Bronchial epithelial cell (primary cell): Measurements from ENCODE around the gene GPX5. TPM values are rescaled to one million over a fixed set of nuclear protein-coding genes. Genes with fewer than 3 reads are reported as not detected.
A peak's percentile ranks its signal among the peaks of the same experiment; 100 is the strongest.

Source experiments
- DNase-seq: peaks from one replicate; pipeline ENCODE4 v3.0.0-alpha.2; 2010; ENCODE audit warnings: low read depth
- FAIRE-seq: peaks from 2 replicates; lab custom pipeline; 2011; peaks lifted over from hg19 to GRCh38; lab: Jason Lieb, UNC
- H3K27me3 ChIP-seq: 2 replicates; pipeline ENCODE4 v1.5.1; 2011; ENCODE audit warnings: low read length; ENCODE audit not compliant: control insufficient read depth, insufficient read depth
- H3K36me3 ChIP-seq: 2 replicates; pipeline ENCODE4 v1.5.1; 2011; ENCODE audit warnings: low read length; ENCODE audit not compliant: control insufficient read depth, insufficient read depth
- H3K4me3 ChIP-seq: 2 replicates; pipeline ENCODE4 v1.5.1; 2011; ENCODE audit warnings: mild to moderate bottlenecking, low read depth, low read length, control low read depth
- CTCF ChIP-seq: IDR thresholded peaks from 2 replicates; pipeline ENCODE4 v1.5.1; 2011; ENCODE audit warnings: mild to moderate bottlenecking, moderate library complexity, low read length, control low read depth, inconsistent platforms; ENCODE audit not compliant: insufficient read depth, severe bottlenecking
- total RNA-seq: library from RNA; depleted of rRNA; stranded (reverse); fragments of >200 nt; gene quantifications from 2 replicates; pipeline ENCODE4 v1.2.1, GENCODE V29; 2014

The GPX5 gene
- total RNA-seq, 1 donor from 2014 or later = not detected

DNA sequence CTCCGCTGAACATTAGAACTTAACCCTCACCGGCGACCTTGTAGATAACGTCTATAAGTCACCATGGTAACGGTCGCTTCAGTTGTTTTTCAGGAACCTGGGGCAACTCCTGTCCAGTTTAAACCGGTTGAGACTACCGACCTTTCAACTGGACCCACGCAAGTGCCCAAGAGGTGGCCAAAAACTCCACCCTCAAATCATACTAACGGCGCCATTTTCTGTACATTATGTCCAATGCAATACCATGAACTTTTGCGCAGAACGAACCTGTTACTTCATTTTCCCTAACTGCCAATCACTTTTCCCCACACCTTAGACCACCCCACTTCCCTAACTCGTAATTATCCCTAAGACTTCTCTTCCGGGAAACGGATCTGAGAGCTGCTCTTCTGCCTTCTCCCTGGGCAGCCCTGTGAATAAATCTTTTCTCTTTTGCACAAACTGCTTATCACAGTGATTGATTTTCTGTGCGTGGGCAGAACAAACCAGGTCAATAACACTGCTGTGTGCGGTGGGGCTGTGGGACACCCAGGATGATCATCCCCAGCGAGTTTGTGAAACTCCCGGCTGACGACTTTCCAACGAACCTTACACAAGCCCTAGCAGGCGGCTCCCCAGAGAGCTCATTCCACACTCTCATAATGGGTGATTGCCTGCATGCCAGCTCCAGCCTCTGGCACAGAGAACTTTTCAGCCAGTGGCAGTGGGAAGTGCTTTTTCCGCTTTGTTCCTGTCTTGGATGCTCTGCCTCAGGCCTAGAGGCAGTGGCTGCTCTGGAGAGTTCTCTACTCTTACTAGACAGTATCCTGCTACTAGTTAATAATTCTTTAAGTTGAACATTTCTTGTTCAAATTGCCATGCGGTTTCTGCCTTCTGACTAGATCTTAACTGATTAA, 28.6 kb downstream of the GPX5 start:
- TF ChIP-seq CTCF = no peak
- DNase-seq = no peak
- FAIRE-seq = no peak
- Histone ChIP-seq H3K36me3 (no peaks in the 10 kb centered on the region), H3K27me3 (peaks cover 3% of the 10 kb centered on the region), H3K4me3 (peak overlapping the region; percentile 11)

DNA sequence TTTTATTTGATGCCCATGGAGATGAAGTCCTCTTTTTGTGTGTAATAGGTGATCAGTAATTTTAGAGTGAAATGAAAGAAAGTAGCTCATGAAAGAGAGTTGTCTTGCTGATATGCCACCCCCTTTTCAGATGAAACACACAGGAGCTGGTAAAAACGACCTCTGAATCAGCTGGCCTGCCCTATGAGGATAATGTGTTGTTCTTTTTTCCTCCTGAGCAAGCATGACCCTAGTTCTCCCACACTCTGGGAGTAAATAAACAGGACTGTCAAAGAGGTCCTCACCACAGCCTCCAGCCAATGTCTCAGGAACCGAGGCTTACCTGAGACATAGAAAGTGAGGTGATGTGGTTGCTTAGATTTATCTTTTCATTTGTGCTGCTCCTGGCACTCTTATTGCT, 29.5 kb downstream of the GPX5 start:
- H3K27me3 ChIP-seq = peaks cover 5% of the 10 kb centered on the region
- no peak for TF ChIP-seq CTCF
- H3K4me3 ChIP-seq = no peak overlapping the region
- DNase-seq (no peak), FAIRE-seq (no peak)
- no peaks in the 10 kb centered on the region for H3K36me3 ChIP-seq

DNA sequence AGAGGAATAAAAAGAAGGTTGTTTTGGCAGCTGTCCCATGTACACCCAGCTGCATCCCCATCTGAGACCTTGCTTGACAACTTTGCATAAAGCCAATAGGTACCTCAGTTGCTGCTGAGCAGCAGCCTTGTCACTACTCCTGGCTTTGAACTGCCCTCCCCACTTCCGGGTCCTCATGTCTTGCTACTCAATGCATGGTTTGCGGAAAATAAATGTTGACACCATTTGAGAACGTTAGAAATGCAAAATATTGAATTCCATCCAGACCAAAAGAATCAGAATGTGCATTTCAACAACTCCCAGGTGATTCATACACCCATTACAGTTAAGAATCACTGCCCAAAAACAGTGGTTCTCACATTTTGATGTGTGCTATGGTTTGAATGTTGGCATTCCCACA, 32.9 kb downstream of the GPX5 start:
- Histone ChIP-seq H3K27me3 (peaks cover 5% of the 10 kb centered on the region), H3K4me3 (no peak overlapping the region), H3K36me3 (no peaks in the 10 kb centered on the region)
- DNase-seq = no peak
- no peak for FAIRE-seq
- TF ChIP-seq CTCF = no peak

- Histone ChIP-seq H3K36me3 (no peaks in the 10 kb centered on the region), H3K4me3 (no peak overlapping the region), H3K27me3 (peaks cover 1% of the 10 kb centered on the region)
- no peak for TF ChIP-seq CTCF
- DNase-seq (no peak), FAIRE-seq (no peak)
Measured at GRCh38 chr6:28563430-28564095, 37.9 kb downstream of the GPX5 start.

DNA sequence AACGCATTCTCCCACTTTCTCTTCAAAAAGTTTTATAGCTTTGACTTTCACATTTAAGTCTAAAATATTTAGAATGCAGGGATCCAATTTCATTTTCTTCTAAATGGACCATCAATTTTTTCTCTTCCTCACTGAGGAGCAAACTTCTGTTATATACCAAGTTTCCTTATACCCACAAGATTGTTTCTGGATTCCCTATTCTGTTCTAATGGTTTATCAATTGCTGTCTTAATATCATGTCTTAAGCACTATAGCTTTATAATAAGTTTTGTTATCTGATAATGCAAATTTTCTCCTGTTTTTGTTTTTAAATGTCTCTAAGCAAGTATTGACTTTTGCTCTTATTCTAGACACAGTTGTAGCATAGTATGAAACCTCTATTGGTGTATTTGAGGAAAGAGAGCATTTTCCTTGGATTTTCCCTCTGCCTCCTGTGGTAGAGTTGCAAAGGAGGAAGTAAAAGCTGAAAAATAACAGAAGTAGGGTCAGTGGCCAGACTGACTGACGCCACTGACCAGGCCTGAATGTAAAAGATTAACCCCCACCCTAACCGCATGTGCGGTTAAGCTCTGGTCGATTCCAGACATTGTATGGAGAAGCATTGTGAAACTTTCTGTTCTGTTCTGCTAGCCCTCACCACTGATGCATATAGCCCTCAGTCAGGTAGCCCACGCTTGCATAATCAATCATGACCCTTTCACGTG, 40.3 kb downstream of the GPX5 start:
- TF ChIP-seq CTCF = no peak
- Histone ChIP-seq H3K36me3 (no peaks in the 10 kb centered on the region), H3K4me3 (no peak overlapping the region), H3K27me3 (no peaks in the 10 kb centered on the region)
- no peak for FAIRE-seq
- no peak for DNase-seq
